Caco-2 (cell line): ENCODE measurements around the gene NAALADL2. TPM values are rescaled to one million over a fixed set of nuclear protein-coding genes. Genes with fewer than 3 reads are reported as not detected.
A peak's percentile ranks its signal among the peaks of the same experiment; 100 is the strongest.

Experiments
- BruUV-seq: library from RNA; stranded (reverse); fragments of 400-500 nt; replicated peaks from 2 replicates; lab custom pipeline; 2021; lab: Mats Ljungman, UMichigan
- CTCF ChIA-PET: fragments of 300-600 bp; sonication (Branson Sonifier 250); formaldehyde crosslinking; loops from one replicate; lab custom pipeline; 2022; ENCODE audit warnings: antibody characterized with exemption; lab: Charles Lee
- POLR2A ChIA-PET: fragments of 300-600 bp; sonication (Branson Sonifier 250); formaldehyde crosslinking; loops from one replicate; lab custom pipeline; 2022; ENCODE audit warnings: antibody characterized with exemption; lab: Charles Lee
- DNase-seq, 2 experiments: peaks; one replicate each; pipeline versions ENCODE4 v3.0.0 to v3.0.0-alpha.2; 2020 to 2022
- H3K27me3 ChIP-seq: replicated peaks from 2 replicates; pipeline ENCODE4 v1.6.0; 2011; ENCODE audit warnings: low read length; ENCODE audit not compliant: control insufficient read depth, insufficient read depth
- H3K36me3 ChIP-seq: 2 replicates; pipeline ENCODE4 v1.5.1; 2011; ENCODE audit warnings: low read length; ENCODE audit not compliant: control insufficient read depth, insufficient read depth
- H3K4me1 ChIP-seq: fragments of 250-450 bp; sonication (Bioruptor Pico); 2 replicates; pipeline ENCODE4 v1.5.1; 2020; ENCODE audit warnings: mild to moderate bottlenecking
- H3K4me3 ChIP-seq: 2 replicates; pipeline ENCODE4 v1.5.1; 2011; ENCODE audit warnings: low read depth, mild to moderate bottlenecking, control low read depth, low read length
- H3K9me3 ChIP-seq: fragments of 250-450 bp; sonication (Bioruptor Pico); 2 replicates; pipeline ENCODE4 v1.5.1; 2020; ENCODE audit warnings: mild to moderate bottlenecking, moderate library complexity
- H3K27ac Mint-ChIP-seq: one replicate; pipeline ENCODE4 v1.8.0; 2022; ENCODE audit warnings: mixed read lengths; ENCODE audit not compliant: unreplicated experiment
- H3K27me3 Mint-ChIP-seq: one replicate; pipeline ENCODE4 v1.8.0; 2022; ENCODE audit warnings: mixed read lengths; ENCODE audit not compliant: insufficient read depth, unreplicated experiment
- H3K36me3 Mint-ChIP-seq: one replicate; pipeline ENCODE4 v1.8.0; 2022; ENCODE audit warnings: mild to moderate bottlenecking, mixed read lengths; ENCODE audit not compliant: insufficient read depth, unreplicated experiment
- H3K4me1 Mint-ChIP-seq: one replicate; pipeline ENCODE4 v1.8.0; 2022; ENCODE audit warnings: low read depth, mixed read lengths; ENCODE audit not compliant: unreplicated experiment
- H3K4me3 Mint-ChIP-seq: one replicate; pipeline ENCODE4 v1.8.0; 2022; ENCODE audit warnings: mild to moderate bottlenecking, moderate library complexity, mixed read lengths; ENCODE audit not compliant: unreplicated experiment
- H3K9me3 Mint-ChIP-seq: one replicate; pipeline ENCODE4 v1.8.0; 2022; ENCODE audit warnings: mixed read lengths; ENCODE audit not compliant: unreplicated experiment
- intact Hi-C: fragments of 100-400 bp; cut with micrococcal nuclease; formaldehyde crosslinking; loops from one replicate; pipeline ENCODE4 v1.10.0; 2022; ENCODE audit not compliant: unreplicated experiment
- total RNA-seq: library from RNA; stranded (reverse); gene quantifications from 2 replicates; pipeline ENCODE4 v1.2.3, GENCODE V29; 2022
- TF ChIP-seq, protein P1 (sequence below), 2 experiments: fragments of 200-600 bp in 1 of 2; IDR thresholded peaks; 1 replicate in 1 of 2; 2 replicates in 1 of 2; pipeline versions ENCODE4 v1.5.1 to v1.8.0; 2011 to 2022; ENCODE audit warnings: antibody characterized with exemption in 1 of 2, control low read depth in 1 of 2, inconsistent platforms in 1 of 2, low read depth in 1 of 2, low read length in 1 of 2, mild to moderate bottlenecking in 1 of 2, moderate library complexity in 1 of 2; ENCODE audit not compliant: insufficient read depth in 1 of 2, severe bottlenecking in 1 of 2, unreplicated experiment in 1 of 2

NAALADL2 gene
- total RNA-seq, 1 experiment from 2014 or later = 4.4 TPM

DNA sequence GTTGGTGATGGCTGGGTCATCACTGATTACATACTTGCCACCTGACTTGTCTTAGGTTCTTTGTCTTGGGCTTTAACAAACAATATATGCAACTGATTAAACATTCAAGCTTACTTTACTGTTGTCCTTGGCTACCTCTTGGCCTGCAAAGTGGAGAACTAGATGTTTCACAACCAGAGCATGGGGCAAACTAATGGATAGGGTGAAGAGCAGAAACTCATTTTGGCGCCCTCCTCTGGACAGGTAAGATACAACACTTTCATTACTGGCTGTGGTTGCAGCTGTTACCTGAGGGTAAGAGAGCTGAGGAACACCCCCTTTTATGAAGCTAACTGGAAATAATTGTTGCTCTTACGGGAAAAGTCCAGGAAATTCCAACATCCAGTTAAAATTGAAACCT lies 262.1 kb downstream of the NAALADL2 start:
- no TSS peak for BruUV-seq
- H3K4me3 Mint-ChIP-seq = no peak overlapping the region
- CTCF ChIA-PET = no interaction called here
- no peaks in the 10 kb centered on the region for H3K27me3 Mint-ChIP-seq
- no peaks in the 10 kb centered on the region for H3K9me3 Mint-ChIP-seq
- TF ChIP-seq, protein P1, sequence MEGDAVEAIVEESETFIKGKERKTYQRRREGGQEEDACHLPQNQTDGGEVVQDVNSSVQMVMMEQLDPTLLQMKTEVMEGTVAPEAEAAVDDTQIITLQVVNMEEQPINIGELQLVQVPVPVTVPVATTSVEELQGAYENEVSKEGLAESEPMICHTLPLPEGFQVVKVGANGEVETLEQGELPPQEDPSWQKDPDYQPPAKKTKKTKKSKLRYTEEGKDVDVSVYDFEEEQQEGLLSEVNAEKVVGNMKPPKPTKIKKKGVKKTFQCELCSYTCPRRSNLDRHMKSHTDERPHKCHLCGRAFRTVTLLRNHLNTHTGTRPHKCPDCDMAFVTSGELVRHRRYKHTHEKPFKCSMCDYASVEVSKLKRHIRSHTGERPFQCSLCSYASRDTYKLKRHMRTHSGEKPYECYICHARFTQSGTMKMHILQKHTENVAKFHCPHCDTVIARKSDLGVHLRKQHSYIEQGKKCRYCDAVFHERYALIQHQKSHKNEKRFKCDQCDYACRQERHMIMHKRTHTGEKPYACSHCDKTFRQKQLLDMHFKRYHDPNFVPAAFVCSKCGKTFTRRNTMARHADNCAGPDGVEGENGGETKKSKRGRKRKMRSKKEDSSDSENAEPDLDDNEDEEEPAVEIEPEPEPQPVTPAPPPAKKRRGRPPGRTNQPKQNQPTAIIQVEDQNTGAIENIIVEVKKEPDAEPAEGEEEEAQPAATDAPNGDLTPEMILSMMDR (IDR thresholded peaks at IDR 0.05; ENCODE audit: insufficient read depth in 1 of 2, low read depth in 1 of 2, low read length in 1 of 2, severe bottlenecking in 1 of 2, unreplicated experiment in 1 of 2) = peak; percentile 27 to 66
- no peaks in the 10 kb centered on the region for H3K36me3 Mint-ChIP-seq
- no peak overlapping the region for H3K27ac Mint-ChIP-seq
- H3K4me1 ChIP-seq = no peaks in the 10 kb centered on the region
- POLR2A ChIA-PET = no interaction called here
- H3K4me3 ChIP-seq = no peak overlapping the region
- intact Hi-C loops = loop anchor here (1.0 to 2.0 kb wide), 3 partner anchors 258 to 1310 kb away; no protein-coding TSS in a partner anchor
- no peaks in the 10 kb centered on the region for H3K4me1 Mint-ChIP-seq
- H3K36me3 ChIP-seq = no peaks in the 10 kb centered on the region
- H3K27me3 ChIP-seq = no peaks in the 10 kb centered on the region
- no peaks in the 10 kb centered on the region for H3K9me3 ChIP-seq
- peak; percentile 31 to 47 for DNase-seq

DNA sequence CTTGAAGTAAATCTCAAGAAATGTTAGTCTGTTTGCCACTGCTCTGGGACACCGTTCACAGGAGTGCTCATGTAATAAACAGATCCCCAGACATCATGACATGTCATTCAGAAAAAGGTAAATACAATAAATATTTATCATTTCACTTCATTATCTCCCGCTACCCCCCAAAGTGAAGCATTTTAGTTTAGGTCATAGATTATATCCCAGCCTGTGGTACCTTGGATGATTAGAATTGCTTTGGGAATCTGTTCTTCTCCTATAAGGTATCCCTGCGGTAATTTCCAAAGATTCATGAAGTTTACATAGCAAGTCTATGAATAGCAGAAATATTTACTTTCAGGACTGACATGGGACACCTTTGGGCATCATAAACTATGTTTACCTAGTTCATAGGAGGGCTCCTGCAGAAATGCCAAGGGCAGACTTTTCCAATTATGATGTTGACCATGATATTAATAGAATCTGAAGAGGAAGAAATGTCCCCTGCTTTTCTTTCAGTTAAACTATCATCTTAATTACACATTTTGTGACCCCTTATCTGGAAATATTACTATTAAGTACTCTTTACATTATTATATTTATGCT lies 268.0 kb downstream of the NAALADL2 start:
- no peaks in the 10 kb centered on the region for H3K9me3 Mint-ChIP-seq
- no peaks in the 10 kb centered on the region for H3K36me3 Mint-ChIP-seq
- DNase-seq = no peak
- H3K4me3 Mint-ChIP-seq = no peak overlapping the region
- H3K27ac Mint-ChIP-seq = no peak overlapping the region
- H3K9me3 ChIP-seq = no peaks in the 10 kb centered on the region
- no peaks in the 10 kb centered on the region for H3K27me3 Mint-ChIP-seq
- H3K4me1 ChIP-seq = no peaks in the 10 kb centered on the region
- POLR2A ChIA-PET = no interaction called here
- TF ChIP-seq, protein P1 (IDR thresholded peaks at IDR 0.05; ENCODE audit: insufficient read depth in 1 of 2, low read depth in 1 of 2, low read length in 1 of 2, severe bottlenecking in 1 of 2, unreplicated experiment in 1 of 2) = no peak
- intact Hi-C loops = no loop called here
- BruUV-seq = no TSS peak
- H3K4me1 Mint-ChIP-seq = no peaks in the 10 kb centered on the region
- CTCF ChIA-PET = no interaction called here
- H3K27me3 ChIP-seq = no peaks in the 10 kb centered on the region
- H3K4me3 ChIP-seq = no peak overlapping the region
- H3K36me3 ChIP-seq = no peaks in the 10 kb centered on the region

DNA sequence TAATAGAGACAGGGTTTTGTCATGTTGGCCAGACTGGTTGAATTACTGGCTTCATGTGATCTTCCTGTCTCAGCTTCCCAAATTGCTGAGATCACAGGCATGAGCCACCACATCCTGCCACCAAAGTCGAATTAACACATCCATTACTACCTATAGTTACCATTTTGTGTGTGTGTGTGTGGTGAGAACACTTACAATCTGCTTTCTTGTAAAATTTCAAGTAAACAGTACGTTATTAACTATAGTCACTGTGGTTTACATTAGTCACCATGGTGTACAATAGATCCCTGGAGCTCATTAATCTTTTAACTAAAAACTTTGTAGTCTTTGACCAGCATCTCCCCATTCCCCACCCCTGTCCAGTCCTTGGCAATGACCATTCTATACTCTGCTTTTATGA lies 270.0 kb downstream of the NAALADL2 start:
- Histone ChIP-seq H3K9me3 (no peaks in the 10 kb centered on the region), H3K4me3 (no peak overlapping the region), H3K27me3 (no peaks in the 10 kb centered on the region), H3K4me1 (no peaks in the 10 kb centered on the region), H3K36me3 (no peaks in the 10 kb centered on the region)
- BruUV-seq = no TSS peak
- no peaks in the 10 kb centered on the region for H3K9me3 Mint-ChIP-seq
- no peaks in the 10 kb centered on the region for H3K27me3 Mint-ChIP-seq
- H3K27ac Mint-ChIP-seq = no peak overlapping the region
- no peaks in the 10 kb centered on the region for H3K4me1 Mint-ChIP-seq
- TF ChIP-seq, protein P1 (IDR thresholded peaks at IDR 0.05; ENCODE audit: insufficient read depth in 1 of 2, low read depth in 1 of 2, low read length in 1 of 2, severe bottlenecking in 1 of 2, unreplicated experiment in 1 of 2) = no peak
- ChIA-PET POLR2A (no interaction called here), CTCF (no interaction called here)
- intact Hi-C loops = no loop called here
- peaks cover 3% of the 10 kb centered on the region for H3K36me3 Mint-ChIP-seq
- no peak for DNase-seq
- no peak overlapping the region for H3K4me3 Mint-ChIP-seq
